Epithelial cell of esophagus (primary cell): ENCODE results near the gene BPIFB6.

Source experiments
- DNase-seq: peaks from one replicate; pipeline ENCODE4 v3.0.0; 2010; ENCODE audit warnings: low read depth
- H3K4me3 ChIP-seq: 2 replicates; pipeline ENCODE4 v1.5.1; 2011; ENCODE audit warnings: mild to moderate bottlenecking, low read length, control low read depth
- TF ChIP-seq, protein P1 (sequence below): IDR thresholded peaks from 2 replicates; pipeline ENCODE4 v1.5.1; 2011; ENCODE audit warnings: low read depth, mild to moderate bottlenecking, low read length, control low read depth, inconsistent platforms; ENCODE audit not compliant: insufficient read depth; ENCODE audit errors: missing control alignments

Gene BPIFB6

DNA sequence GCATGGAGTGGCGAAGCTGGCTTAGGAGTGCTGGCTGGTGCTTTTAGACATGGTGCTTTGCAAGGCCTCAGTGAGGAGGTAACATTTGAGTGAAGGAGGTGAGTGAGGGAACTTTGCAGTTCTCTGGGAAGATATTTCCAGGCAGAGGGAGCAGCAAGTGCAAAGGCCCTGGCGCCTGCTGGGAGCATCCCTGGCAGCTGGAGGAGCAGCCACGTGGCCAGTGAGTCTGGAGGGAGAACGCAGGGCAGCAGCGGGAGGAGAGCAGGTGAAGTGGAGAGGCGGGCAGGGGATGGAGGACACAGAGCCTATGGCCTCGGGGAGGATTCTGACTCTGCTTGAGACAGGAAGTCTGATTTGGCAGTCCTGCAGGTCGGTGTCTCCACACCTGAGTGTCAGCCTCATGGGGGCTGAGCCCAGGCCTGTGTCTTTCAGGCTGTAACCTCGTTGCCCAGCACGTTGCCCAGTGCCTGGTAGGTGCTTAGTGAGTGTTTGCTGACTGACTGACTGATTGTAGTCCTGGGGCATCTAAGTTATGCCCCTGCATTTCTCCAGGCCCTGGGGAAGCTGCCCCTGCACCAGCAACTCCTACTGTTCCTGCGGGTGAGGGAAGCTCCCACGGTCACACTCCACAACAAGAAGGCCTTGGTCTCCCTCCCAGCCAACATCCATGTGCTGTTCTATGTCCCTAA, 36.9 kb downstream of the BPIFB6 start:
- TF ChIP-seq, protein P1, sequence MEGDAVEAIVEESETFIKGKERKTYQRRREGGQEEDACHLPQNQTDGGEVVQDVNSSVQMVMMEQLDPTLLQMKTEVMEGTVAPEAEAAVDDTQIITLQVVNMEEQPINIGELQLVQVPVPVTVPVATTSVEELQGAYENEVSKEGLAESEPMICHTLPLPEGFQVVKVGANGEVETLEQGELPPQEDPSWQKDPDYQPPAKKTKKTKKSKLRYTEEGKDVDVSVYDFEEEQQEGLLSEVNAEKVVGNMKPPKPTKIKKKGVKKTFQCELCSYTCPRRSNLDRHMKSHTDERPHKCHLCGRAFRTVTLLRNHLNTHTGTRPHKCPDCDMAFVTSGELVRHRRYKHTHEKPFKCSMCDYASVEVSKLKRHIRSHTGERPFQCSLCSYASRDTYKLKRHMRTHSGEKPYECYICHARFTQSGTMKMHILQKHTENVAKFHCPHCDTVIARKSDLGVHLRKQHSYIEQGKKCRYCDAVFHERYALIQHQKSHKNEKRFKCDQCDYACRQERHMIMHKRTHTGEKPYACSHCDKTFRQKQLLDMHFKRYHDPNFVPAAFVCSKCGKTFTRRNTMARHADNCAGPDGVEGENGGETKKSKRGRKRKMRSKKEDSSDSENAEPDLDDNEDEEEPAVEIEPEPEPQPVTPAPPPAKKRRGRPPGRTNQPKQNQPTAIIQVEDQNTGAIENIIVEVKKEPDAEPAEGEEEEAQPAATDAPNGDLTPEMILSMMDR = no peak
- no peak overlapping the region for H3K4me3 ChIP-seq
- DNase-seq = no peak

- TF ChIP-seq, protein P1 = no peak
- no peak overlapping the region for H3K4me3 ChIP-seq
- no peak for DNase-seq
Observed at GRCh38 chr20:33069673-33070072, 38.2 kb downstream of the BPIFB6 start.

- TF ChIP-seq, protein P1 = no peak
- H3K4me3 ChIP-seq = no peak overlapping the region
- DNase-seq = no peak
Observed at GRCh38 chr20:33070111-33071053, 38.9 kb downstream of the BPIFB6 start.

DNA sequence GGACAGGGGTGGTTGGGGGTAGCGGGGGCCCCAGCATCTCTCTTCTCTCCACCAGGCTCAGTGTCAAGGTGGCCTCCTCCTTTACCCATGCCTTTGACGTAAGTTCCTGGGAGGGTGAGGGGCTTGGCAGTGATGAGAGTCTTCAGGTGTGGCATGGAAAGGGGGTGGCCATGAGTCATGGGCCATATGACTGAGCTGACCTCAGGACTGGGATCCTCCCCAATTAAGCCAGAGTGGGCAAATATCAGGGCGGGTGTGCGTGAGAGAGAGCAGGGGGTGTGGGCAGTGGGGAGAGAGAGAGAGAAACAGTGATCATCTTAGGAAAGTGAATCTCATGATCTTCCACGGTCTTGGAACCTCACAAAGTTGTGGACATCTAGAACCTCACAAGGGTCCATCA, 39.8 kb downstream of the BPIFB6 start:
- TF ChIP-seq, protein P1 = no peak
- no peak for DNase-seq
- no peak overlapping the region for H3K4me3 ChIP-seq

DNA sequence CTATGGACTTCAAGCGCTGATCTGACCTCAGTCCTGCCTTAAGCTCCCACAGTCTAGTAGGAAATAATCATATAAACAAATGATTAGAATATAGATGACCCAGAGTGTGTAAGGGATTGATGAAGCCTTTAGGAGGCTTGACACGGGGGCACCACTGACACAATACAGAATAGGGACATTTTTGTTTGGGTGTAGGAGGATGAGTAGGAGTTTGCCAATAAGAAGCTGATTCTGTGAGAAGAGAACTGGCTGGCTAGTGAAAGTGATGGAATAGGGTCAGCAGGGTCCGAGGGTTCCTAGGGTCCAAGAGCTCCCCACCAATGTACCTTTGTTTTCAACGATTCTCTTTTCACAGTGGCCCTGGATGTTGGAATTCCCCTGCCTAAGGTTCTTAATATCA, 40.9 kb downstream of the BPIFB6 start:
- no peak for DNase-seq
- no peak overlapping the region for H3K4me3 ChIP-seq
- TF ChIP-seq, protein P1 = no peak

- no peak overlapping the region for H3K4me3 ChIP-seq
- TF ChIP-seq, protein P1 = no peak
- DNase-seq = no peak
Observed at GRCh38 chr20:33072813-33073212, 41.4 kb downstream of the BPIFB6 start.
